Kidney glomerular epithelial cell (primary cell): Measurements from ENCODE around the gene PDE8B.

ENCODE experiments used
- DNase-seq: peaks from one replicate; lab custom pipeline; 2025; lab: John Stamatoyannopoulos, UW

PDE8B gene

GRCh38 chr5:77210091-77210963, at the start of gene PDE8B:
Gene PDE8B, plus strand, starts transcription at chr5:77210680. Its CDS starts 246 bp downstream, at chr5:77210926.
- DNase-seq, result no peak

GRCh38 chr5:77163453-77163852, 47.0 kb upstream of the PDE8B start:
- no peak for DNase-seq

DNA sequence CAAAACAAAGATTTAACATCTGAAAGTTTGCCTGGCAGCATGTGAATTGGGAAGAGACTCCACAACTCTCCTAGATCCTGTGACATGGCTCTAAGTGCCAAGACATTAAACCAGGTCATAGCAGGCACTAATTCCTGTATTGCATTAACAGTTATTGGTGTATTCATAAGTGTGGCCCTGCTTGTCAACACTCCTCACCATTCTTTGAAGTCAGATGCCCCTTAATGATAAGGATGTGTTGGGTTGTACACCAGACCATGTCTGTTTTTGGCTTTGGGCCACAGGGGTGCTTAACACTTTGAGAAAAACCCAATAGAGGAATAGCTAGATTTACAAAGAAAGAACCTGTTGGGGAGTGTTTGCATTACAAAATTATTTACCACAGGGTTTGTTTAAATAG, 43.4 kb upstream of the PDE8B start:
- DNase-seq, result no peak

- peak; percentile 60 for DNase-seq
Observed at GRCh38 chr5:77167695-77168121, 42.8 kb upstream of the PDE8B start.

DNA sequence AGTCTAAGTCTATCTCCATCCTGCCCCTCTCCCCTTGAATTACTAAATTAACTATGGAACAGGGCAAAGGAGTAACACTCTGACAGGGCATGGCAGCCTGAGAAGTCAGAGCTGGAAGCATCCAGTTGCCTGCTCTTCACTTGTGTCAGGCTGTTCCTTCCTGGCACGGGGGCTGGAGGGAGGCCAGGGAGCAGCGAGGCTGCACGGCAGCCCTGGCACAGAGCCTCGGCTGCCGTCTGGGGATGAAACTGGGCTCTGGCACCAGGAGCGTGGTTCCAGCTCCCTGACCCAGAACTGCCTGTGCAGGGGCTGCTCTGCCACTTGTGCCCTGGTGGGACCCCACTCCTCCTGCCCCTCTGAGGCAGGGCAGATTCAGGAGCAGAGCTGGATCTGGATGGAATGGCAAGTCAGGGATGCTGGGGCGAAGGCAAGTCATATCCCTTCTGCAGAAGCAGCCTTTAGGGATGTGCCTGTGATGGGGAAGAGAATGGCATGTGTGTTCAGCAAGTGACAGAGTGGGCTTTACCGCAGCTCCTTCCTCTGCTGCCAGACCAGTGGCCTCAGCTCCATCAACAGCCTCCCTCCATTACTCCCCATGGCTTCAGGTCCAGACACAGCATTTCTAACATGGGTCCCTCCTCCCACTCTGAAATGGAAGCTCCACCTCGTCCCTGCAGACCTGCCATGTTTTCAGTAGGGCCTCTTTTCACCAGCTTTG, 42.2 kb upstream of the PDE8B start:
- DNase-seq, result no peak

GRCh38 chr5:77168879-77169244, 41.6 kb upstream of the PDE8B start:
- DNase-seq, result no peak

- DNase-seq, result no peak
Observed at GRCh38 chr5:77170196-77170890, 40.1 kb upstream of the PDE8B start.

GRCh38 chr5:77171141-77171910, 39.2 kb upstream of the PDE8B start:
- DNase-seq, result no peak

- no peak for DNase-seq
Observed at GRCh38 chr5:77172713-77173328, 37.7 kb upstream of the PDE8B start.

GRCh38 chr5:77174526-77174925, 36.0 kb upstream of the PDE8B start:
- DNase-seq, result no peak

- no peak for DNase-seq
Observed at GRCh38 chr5:77175231-77175630, 35.2 kb upstream of the PDE8B start.

- DNase-seq, result no peak
Observed at GRCh38 chr5:77176429-77176828, 34.1 kb upstream of the PDE8B start.

- DNase-seq, result no peak
Observed at GRCh38 chr5:77177576-77177975, 32.9 kb upstream of the PDE8B start.

GRCh38 chr5:77180167-77181081, 30.1 kb upstream of the PDE8B start:
- DNase-seq, result no peak

DNA sequence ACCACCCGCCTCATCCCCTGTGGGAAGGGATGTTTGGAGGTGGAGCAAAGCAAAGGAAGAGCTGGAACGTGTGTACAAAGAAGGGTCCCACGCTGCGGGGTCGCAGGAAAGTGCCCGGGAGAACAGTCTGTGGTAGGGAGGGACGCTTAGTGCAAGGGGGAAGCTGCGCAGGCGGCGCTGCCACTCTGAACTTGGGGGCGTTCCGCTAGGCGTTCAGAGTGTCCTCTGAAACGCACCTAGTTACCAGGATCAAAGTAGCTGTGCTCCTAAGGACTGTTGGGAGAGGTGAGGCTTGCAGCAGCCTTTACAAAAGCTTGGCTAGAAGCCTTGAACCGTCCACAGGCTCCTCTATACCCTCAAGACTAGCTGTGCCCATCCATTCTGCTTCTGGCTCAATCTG, 29.3 kb upstream of the PDE8B start:
- DNase-seq, result no peak

DNA sequence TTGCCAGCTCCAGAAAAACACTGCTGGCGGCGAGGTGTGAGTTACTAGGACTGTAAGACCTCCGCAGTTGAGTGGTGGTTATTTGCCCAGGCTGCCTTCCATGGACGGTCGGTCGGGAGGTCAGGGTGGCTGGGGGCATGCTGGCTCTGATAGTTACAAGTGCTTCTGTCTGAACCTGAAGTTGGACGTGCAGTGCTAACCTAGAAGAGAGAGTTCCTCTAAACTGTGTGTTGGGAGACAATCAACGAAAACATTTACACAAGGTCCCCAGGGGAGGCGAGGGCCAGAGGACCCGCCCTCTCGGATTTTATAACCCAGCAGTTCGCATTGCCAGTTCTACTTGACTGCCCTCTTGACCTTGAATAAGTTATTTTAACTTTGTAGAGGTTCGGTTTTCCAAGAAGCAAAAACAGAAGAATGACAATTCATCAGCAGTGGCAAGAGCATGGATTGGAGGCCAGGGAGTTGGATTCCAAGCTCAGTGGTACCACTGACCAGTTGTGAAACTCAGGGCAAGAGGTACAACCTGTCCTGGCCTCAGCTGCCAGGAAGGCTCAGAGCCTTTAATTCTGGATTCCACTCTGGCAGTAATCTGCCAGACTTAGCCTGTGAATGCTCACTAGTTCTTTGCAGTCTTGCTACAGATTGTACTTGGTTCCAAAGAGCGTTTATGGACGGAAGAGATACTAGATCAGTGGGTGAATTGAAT, 28.7 kb upstream of the PDE8B start:
- DNase-seq, result no peak

- no peak for DNase-seq
Observed at GRCh38 chr5:77182367-77182766, 28.1 kb upstream of the PDE8B start.

DNA sequence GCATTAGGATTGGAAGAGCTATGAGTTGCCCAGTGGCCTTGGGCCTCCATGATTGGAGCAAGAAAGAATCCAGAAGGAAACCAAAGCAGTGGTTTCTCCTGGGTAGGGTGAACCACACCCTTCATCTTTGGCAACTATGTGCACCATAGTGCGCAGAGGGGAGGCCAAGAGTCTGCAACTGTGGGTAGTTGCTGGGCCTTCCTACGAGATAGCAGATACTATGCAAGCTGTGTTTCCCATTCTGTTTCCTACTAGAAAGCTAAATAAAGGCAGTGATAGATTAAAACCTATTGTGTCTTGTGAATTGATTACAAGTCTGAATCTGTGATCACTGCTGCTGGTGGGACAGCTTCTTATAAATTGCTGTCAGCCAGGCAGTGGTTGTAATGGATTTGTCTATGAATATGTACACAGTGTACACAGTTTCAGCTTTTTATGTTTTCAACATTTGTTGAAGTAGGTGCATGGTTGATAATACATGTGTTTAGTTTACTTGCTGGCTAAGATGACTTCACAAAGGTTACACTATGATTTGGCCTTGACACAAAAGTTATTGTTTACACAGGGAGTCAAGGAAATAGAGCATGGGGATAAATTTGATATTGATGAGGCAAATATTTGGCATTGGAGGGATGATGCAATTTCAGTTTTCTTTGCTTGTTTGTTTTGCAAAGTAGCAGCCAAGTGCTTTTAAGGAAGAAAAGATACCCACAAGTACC, 23.7 kb upstream of the PDE8B start:
- DNase-seq, result no peak

DNA sequence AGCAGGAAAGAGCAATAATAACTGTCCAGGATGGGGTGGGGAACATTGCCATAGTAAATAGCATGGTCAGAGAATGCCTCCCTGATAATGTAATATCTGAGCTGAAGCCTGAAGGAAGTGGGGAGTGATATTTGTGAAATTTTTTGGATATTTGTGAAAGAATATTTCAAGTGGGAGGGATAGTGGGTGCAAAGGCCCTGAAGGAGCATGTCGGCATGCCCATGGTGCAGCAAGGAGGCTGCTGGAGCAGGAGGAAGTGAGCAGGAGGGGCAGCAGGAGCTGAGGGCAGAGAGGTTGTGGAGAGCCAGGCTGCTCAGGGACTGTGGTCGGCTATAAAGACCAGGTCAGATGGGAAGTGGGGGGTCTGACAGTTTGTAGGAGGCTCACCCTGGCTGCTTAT, 21.1 kb upstream of the PDE8B start:
- no peak for DNase-seq
